Gastrocnemius medialis (tissue), 4 donors: ENCODE data around the gene TEX44. TPM values are rescaled to one million over a fixed set of nuclear protein-coding genes. Genes with fewer than 3 reads are reported as not detected.
A peak's percentile ranks its signal among the peaks of the same experiment; 100 is the strongest.

Experiments used
- ATAC-seq, 2 donors: fragments of 150-250 bp; one replicate each; pipeline ENCODE4 v1.9.1; 2016
- DNase-seq, 2 donors: peaks; one replicate each; pipeline ENCODE4 v3.0.0-alpha.2; 2019
- H3K27ac ChIP-seq, 4 donors: fragments of 200-600 bp; sonication (generic); 1 replicate in 1 of 4; 2 replicates in 3 of 4; pipeline ENCODE4 v1.5.1; 2016 to 2018; ENCODE audit warnings: mild to moderate bottlenecking in 2 of 4, moderate library complexity in 1 of 4
- H3K27me3 ChIP-seq, 3 donors: fragments of 200-600 bp; sonication (generic) in 2 of 3; 1 replicate in 1 of 3; 2 replicates in 2 of 3; pipeline versions ENCODE4 v1.5.1 to v1.6.0; 2016 to 2019; ENCODE audit warnings: mild to moderate bottlenecking in 1 of 3, moderate library complexity in 1 of 3
- H3K36me3 ChIP-seq, 2 donors: fragments of 200-600 bp; sonication (generic) in 1 of 2; one replicate each; pipeline ENCODE4 v1.5.1; 2017 to 2018
- H3K4me1 ChIP-seq, 2 donors: fragments of 200-600 bp; sonication (generic) in 1 of 2; one replicate each; pipeline ENCODE4 v1.5.1; 2016 to 2017; ENCODE audit warnings: mild to moderate bottlenecking in 2 of 2
- H3K4me3 ChIP-seq, 4 donors: fragments of 200-600 bp; sonication (generic) in 3 of 4; 1 replicate in 1 of 4; 2 replicates in 3 of 4; pipeline ENCODE4 v1.5.1; 2016 to 2019; ENCODE audit warnings: mild to moderate bottlenecking in 2 of 4
- H3K9me3 ChIP-seq, 3 donors: fragments of 200-600 bp; sonication (generic) in 2 of 3; 1 replicate in 1 of 3; 2 replicates in 2 of 3; pipeline ENCODE4 v1.5.1; 2016 to 2019
- POLR2A ChIP-seq, 2 donors: fragments of 450-650 bp; IDR thresholded peaks; one replicate each; pipeline ENCODE4 v1.6.1; 2017; ENCODE audit warnings: antibody characterized with exemption in 2 of 2, mild to moderate bottlenecking in 2 of 2, moderate library complexity in 2 of 2
- in situ Hi-C, 4 donors: fragments of 200-750 bp; cut with MboI; loops; one replicate each; pipeline versions ENCODE4 v1.15.0 to v1.8.0; 2017; ENCODE audit warnings: low sequenced_read_pairs in 4 of 4
- intact Hi-C: fragments of 100-400 bp; cut with DNase I; formaldehyde crosslinking; loops from one replicate; pipeline ENCODE4 v1.15.1; 2023; ENCODE audit warnings: low total_unique reads
- total RNA-seq, 4 donors: library from RNA; depleted of rRNA; stranded (reverse); fragments of >200 nt; gene quantifications; one replicate each; pipeline versions ENCODE4 v1.1.0 to v1.2.3, GENCODE V29; 2016
- TF ChIP-seq, protein P1 (sequence below), 5 experiments: fragments of 450-650 bp in 3 of 5; fragments of 200-600 bp in 2 of 5; sonication (generic) in 2 of 5; IDR thresholded peaks in 4 of 5; conservative IDR thresholded peaks in 1 of 5; 1 replicate in 4 of 5; 2 replicates in 1 of 5; pipeline ENCODE4 v1.5.1; 2016 to 2019; ENCODE audit warnings: antibody characterized with exemption in 5 of 5, mild to moderate bottlenecking in 3 of 5, moderate library complexity in 3 of 5

The TEX44 gene
- total RNA-seq, 4 donors from 2014 or later: not detected

GRCh38 chr2:231563378-231563961, 29.2 kb upstream of the TEX44 start:
- in situ Hi-C loops: no loop called here
- H3K36me3 ChIP-seq: no peaks in the 10 kb centered on the region
- H3K9me3 ChIP-seq: no peaks in the 10 kb centered on the region
- H3K27ac ChIP-seq: no peak overlapping the region
- intact Hi-C loops: loop anchor here (1.0 kb wide), 1 partner anchor 38 kb away; no protein-coding TSS in a partner anchor
- no peaks in the 10 kb centered on the region for H3K27me3 ChIP-seq
- no peak for TF ChIP-seq POLR2A (IDR thresholded peaks at IDR 0.05)
- TF ChIP-seq, protein P1, sequence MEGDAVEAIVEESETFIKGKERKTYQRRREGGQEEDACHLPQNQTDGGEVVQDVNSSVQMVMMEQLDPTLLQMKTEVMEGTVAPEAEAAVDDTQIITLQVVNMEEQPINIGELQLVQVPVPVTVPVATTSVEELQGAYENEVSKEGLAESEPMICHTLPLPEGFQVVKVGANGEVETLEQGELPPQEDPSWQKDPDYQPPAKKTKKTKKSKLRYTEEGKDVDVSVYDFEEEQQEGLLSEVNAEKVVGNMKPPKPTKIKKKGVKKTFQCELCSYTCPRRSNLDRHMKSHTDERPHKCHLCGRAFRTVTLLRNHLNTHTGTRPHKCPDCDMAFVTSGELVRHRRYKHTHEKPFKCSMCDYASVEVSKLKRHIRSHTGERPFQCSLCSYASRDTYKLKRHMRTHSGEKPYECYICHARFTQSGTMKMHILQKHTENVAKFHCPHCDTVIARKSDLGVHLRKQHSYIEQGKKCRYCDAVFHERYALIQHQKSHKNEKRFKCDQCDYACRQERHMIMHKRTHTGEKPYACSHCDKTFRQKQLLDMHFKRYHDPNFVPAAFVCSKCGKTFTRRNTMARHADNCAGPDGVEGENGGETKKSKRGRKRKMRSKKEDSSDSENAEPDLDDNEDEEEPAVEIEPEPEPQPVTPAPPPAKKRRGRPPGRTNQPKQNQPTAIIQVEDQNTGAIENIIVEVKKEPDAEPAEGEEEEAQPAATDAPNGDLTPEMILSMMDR (IDR thresholded peaks at IDR 0.05 in 4 of 5, conservative IDR thresholded peaks at IDR 0.05 in 1 of 5): peak in 2 of 5 experiments; percentile 48 to 59
- no peak for ATAC-seq
- no peak overlapping the region for H3K4me3 ChIP-seq
- H3K4me1 ChIP-seq: no peaks in the 10 kb centered on the region
- DNase-seq: no peak

- H3K4me1 ChIP-seq: no peaks in the 10 kb centered on the region
- H3K36me3 ChIP-seq: no peaks in the 10 kb centered on the region
- H3K9me3 ChIP-seq: no peaks in the 10 kb centered on the region
- no peak for TF ChIP-seq POLR2A (IDR thresholded peaks at IDR 0.05)
- TF ChIP-seq, protein P1 (IDR thresholded peaks at IDR 0.05 in 4 of 5, conservative IDR thresholded peaks at IDR 0.05 in 1 of 5): no peak
- in situ Hi-C loops: no loop called here
- DNase-seq: no peak
- ATAC-seq: no peak
- intact Hi-C loops: no loop called here
- no peak overlapping the region for H3K4me3 ChIP-seq
- no peak overlapping the region for H3K27ac ChIP-seq
- no peaks in the 10 kb centered on the region for H3K27me3 ChIP-seq
Measured at GRCh38 chr2:231565887-231566594, 26.6 kb upstream of the TEX44 start.

- no peaks in the 10 kb centered on the region for H3K4me1 ChIP-seq
- H3K9me3 ChIP-seq: no peaks in the 10 kb centered on the region
- H3K36me3 ChIP-seq: no peaks in the 10 kb centered on the region
- TF ChIP-seq POLR2A (IDR thresholded peaks at IDR 0.05): no peak
- TF ChIP-seq, protein P1 (IDR thresholded peaks at IDR 0.05 in 4 of 5, conservative IDR thresholded peaks at IDR 0.05 in 1 of 5): no peak
- no peak overlapping the region for H3K4me3 ChIP-seq
- H3K27me3 ChIP-seq: no peaks in the 10 kb centered on the region
- intact Hi-C loops (no loop called here), in situ Hi-C loops (no loop called here)
- no peak overlapping the region for H3K27ac ChIP-seq
- DNase-seq: no peak
- ATAC-seq: no peak
Measured at GRCh38 chr2:231567159-231567558, 25.5 kb upstream of the TEX44 start.

DNA sequence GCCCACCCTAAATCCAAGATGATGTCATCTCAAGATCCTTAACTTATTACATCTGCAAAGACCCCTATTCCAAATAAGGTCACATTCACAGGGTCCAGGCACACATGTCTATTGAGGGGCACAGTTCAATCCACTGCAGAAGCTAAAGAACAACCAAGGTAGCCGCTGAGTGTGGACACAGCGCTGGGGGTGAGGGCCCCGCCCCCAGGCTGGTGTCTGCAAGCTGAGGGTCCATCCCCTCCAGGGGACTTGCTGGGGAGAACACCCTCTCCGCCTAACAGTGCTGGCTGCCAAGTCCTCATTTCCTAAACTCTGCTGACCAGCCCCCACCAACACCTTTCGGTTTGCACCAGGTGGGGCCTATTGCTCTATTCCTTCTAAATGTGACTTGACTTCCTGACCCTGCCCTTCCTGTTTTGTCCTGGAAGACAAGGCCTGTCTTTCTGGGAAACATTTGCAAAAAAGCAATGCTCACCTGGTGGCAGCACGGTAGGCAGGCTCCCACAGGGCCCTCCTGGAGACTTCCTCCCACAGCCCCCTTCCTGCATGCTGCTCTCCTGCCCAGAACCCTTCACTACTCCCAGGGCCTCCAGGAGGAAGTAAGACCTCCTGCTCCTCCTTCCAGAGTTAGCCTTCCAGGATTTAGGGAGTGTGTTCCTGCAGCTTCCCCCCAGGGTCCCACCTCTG, 24.4 kb upstream of the TEX44 start:
- Histone ChIP-seq H3K36me3 (no peaks in the 10 kb centered on the region), H3K27ac (no peak overlapping the region), H3K4me3 (no peak overlapping the region), H3K9me3 (no peaks in the 10 kb centered on the region), H3K27me3 (no peaks in the 10 kb centered on the region), H3K4me1 (no peaks in the 10 kb centered on the region)
- in situ Hi-C loops (no loop called here), intact Hi-C loops (no loop called here)
- no peak for DNase-seq
- ATAC-seq: no peak
- TF ChIP-seq, protein P1 (IDR thresholded peaks at IDR 0.05 in 4 of 5, conservative IDR thresholded peaks at IDR 0.05 in 1 of 5): no peak
- no peak for TF ChIP-seq POLR2A (IDR thresholded peaks at IDR 0.05)
